ENCODE data around the gene TRANK1.

GRCh38 chr3:36991147-36991546 is 46.3 kb upstream of the TRANK1 start:
- TF ChIP-seq CTCF (IDR thresholded peaks at IDR 0.05) (no peak), POLR2A (IDR thresholded peaks at IDR 0.05) (no peak)

All from suprapubic skin (tissue), 3 donors.